ENCODE results near the gene PKD1L1.

The PKD1L1 gene

GRCh38 chr7:47914717-47915615, 33.3 kb downstream of the PKD1L1 start:
- no peak overlapping the region for H3K4me3 Mint-ChIP-seq
- H3K27ac Mint-ChIP-seq, result no peak overlapping the region
- DNase-seq (ENCODE audit: low spot score in 2 of 2) (no peak), ATAC-seq (ENCODE audit: low read depth) (no peak)
- H3K27me3 Mint-ChIP-seq, result peaks cover 13% of the 10 kb centered on the region
- H3K36me3 Mint-ChIP-seq, result peaks cover 7% of the 10 kb centered on the region
- no peaks in the 10 kb centered on the region for H3K4me1 Mint-ChIP-seq
- H3K9me3 Mint-ChIP-seq, result no peaks in the 10 kb centered on the region

- no peak for DNase-seq (ENCODE audit: low spot score in 2 of 2)
- no peaks in the 10 kb centered on the region for H3K9me3 Mint-ChIP-seq
Observed at GRCh38 chr7:47912332-47912731, 35.9 kb downstream of the PKD1L1 start.

GRCh38 chr7:47908720-47909119, 39.5 kb downstream of the PKD1L1 start:
- H3K4me1 Mint-ChIP-seq, result no peaks in the 10 kb centered on the region
- ATAC-seq (ENCODE audit: low read depth) (no peak), DNase-seq (ENCODE audit: low spot score in 2 of 2) (no peak)
- H3K27me3 Mint-ChIP-seq, result peaks cover 9% of the 10 kb centered on the region
- H3K9me3 Mint-ChIP-seq, result no peaks in the 10 kb centered on the region
- H3K4me3 Mint-ChIP-seq, result no peak overlapping the region
- peaks cover 3% of the 10 kb centered on the region for H3K36me3 Mint-ChIP-seq
- H3K27ac Mint-ChIP-seq, result no peak overlapping the region

More at GRCh38 chr7:47912332-47912731, 35.9 kb downstream of the PKD1L1 start:
- H3K27ac Mint-ChIP-seq, result no peak overlapping the region
- no peaks in the 10 kb centered on the region for H3K4me1 Mint-ChIP-seq
- peaks cover 7% of the 10 kb centered on the region for H3K36me3 Mint-ChIP-seq
- H3K27me3 Mint-ChIP-seq, result peaks cover 12% of the 10 kb centered on the region
- no peak for ATAC-seq (ENCODE audit: low read depth)
- no peak overlapping the region for H3K4me3 Mint-ChIP-seq

DNA sequence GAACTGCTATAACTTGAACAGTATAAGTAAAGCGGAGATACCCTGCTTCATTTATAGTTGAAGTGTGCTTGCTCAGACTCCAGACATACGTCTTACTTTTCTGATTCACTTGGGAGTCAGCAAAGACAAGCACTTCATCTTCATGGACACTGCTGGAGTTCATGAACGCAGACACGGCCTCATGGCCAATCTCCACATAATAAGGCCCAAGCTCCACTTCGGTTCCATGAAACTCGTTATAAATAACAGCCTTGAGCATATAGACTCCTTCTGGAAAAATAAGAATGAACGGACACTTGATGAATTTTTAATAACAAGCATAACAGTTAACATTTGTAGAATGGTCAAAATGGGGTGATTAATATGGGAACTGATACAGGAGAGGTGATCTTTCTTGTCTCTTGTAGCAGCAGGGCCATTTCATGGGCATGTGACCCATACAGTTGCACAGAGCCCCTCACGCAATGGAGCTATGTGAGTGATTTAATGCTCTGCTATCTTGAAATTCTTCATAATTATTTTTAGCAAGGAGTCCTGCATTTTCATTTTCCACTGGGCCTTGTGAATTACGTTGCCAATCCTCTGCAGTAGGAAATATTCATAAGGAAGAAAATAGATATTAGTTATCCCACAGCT, 40.2 kb downstream of the PKD1L1 start:
- peaks cover 2% of the 10 kb centered on the region for H3K36me3 Mint-ChIP-seq
- no peaks in the 10 kb centered on the region for H3K4me1 Mint-ChIP-seq
- no peak for ATAC-seq (ENCODE audit: low read depth)
- DNase-seq (ENCODE audit: low spot score in 2 of 2), result no peak
- H3K27ac Mint-ChIP-seq, result no peak overlapping the region
- H3K27me3 Mint-ChIP-seq, result peaks cover 9% of the 10 kb centered on the region
- H3K9me3 Mint-ChIP-seq, result no peaks in the 10 kb centered on the region
- no peak overlapping the region for H3K4me3 Mint-ChIP-seq

- ATAC-seq (ENCODE audit: low read depth) (no peak), DNase-seq (ENCODE audit: low spot score in 2 of 2) (no peak)
- no peak overlapping the region for H3K4me3 Mint-ChIP-seq
- no peaks in the 10 kb centered on the region for H3K9me3 Mint-ChIP-seq
- H3K4me1 Mint-ChIP-seq, result no peaks in the 10 kb centered on the region
- H3K36me3 Mint-ChIP-seq, result peaks cover 2% of the 10 kb centered on the region
- peaks cover 7% of the 10 kb centered on the region for H3K27me3 Mint-ChIP-seq
- H3K27ac Mint-ChIP-seq, result no peak overlapping the region
Observed at GRCh38 chr7:47906883-47907282, 41.4 kb downstream of the PKD1L1 start.

DNA sequence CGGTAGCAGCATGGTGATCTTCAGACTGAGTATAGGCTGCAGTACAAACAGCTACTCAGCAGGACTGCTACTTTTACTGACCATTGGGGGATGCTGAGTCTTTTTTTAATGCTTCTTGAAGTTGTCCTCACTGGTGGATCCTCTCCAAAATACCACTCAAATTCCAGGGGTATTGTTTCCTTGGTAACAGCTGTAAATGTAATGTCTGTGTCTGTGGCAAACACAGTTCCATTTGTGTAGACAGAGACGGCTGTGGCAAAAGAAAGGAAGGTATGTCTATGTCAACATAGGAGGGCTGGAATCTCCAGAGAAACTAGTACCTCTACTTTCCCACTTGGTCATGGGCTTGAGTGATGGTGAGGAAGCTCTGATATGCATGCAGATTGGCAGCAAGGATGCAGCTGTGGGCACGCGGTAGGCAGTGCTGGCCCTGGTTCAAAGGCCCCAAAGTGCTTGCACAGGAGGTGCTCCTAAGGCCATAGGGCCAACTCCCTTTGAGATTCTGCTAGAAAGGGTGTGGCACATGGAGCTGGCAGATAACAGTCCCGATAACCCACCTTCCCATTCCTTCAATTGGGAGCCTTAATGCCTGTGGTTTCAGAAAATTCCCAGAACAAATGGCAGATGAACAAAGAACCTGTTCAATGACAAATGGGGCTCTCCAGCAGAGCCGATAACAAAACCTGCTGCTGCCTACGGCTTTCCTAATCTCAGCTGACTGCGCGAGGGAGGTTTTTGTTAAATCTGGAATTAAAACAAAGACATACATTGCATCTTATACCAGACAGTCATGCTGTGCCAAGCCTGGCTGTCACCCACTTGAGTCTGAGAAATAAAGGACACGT, 43.0 kb downstream of the PKD1L1 start:
- ATAC-seq (ENCODE audit: low read depth) (no peak), DNase-seq (ENCODE audit: low spot score in 2 of 2) (no peak)
- Mint-ChIP-seq H3K27me3 (peaks cover 1% of the 10 kb centered on the region), H3K27ac (no peak overlapping the region), H3K9me3 (no peaks in the 10 kb centered on the region), H3K4me3 (no peak overlapping the region), H3K4me1 (no peaks in the 10 kb centered on the region), H3K36me3 (no peaks in the 10 kb centered on the region)

- H3K4me1 Mint-ChIP-seq, result no peaks in the 10 kb centered on the region
- no peak for ATAC-seq (ENCODE audit: low read depth)
Observed at GRCh38 chr7:47902013-47902412, 46.3 kb downstream of the PKD1L1 start.

GRCh38 chr7:47901542-47901941, 46.7 kb downstream of the PKD1L1 start:
- Mint-ChIP-seq H3K9me3 (no peaks in the 10 kb centered on the region), H3K27me3 (peaks cover 6% of the 10 kb centered on the region), H3K36me3 (no peaks in the 10 kb centered on the region), H3K4me1 (no peaks in the 10 kb centered on the region), H3K4me3 (no peak overlapping the region), H3K27ac (no peak overlapping the region)
- ATAC-seq (ENCODE audit: low read depth) (no peak), DNase-seq (ENCODE audit: low spot score in 2 of 2) (no peak)

More at GRCh38 chr7:47902013-47902412, 46.3 kb downstream of the PKD1L1 start:
- DNase-seq (ENCODE audit: low spot score in 2 of 2), result no peak
- no peaks in the 10 kb centered on the region for H3K9me3 Mint-ChIP-seq
- no peaks in the 10 kb centered on the region for H3K36me3 Mint-ChIP-seq
- H3K27me3 Mint-ChIP-seq, result peaks cover 4% of the 10 kb centered on the region
- H3K4me3 Mint-ChIP-seq, result no peak overlapping the region
- no peak overlapping the region for H3K27ac Mint-ChIP-seq

GRCh38 chr7:47897831-47898230, 50.4 kb downstream of the PKD1L1 start:
- no peaks in the 10 kb centered on the region for H3K4me1 Mint-ChIP-seq
- DNase-seq (ENCODE audit: low spot score in 2 of 2) (no peak), ATAC-seq (ENCODE audit: low read depth) (no peak)
- no peak overlapping the region for H3K27ac Mint-ChIP-seq
- peaks cover 4% of the 10 kb centered on the region for H3K27me3 Mint-ChIP-seq
- no peak overlapping the region for H3K4me3 Mint-ChIP-seq
- no peaks in the 10 kb centered on the region for H3K9me3 Mint-ChIP-seq
- no peaks in the 10 kb centered on the region for H3K36me3 Mint-ChIP-seq

- no peak overlapping the region for H3K27ac Mint-ChIP-seq
Observed at GRCh38 chr7:47896809-47897423, 51.4 kb downstream of the PKD1L1 start.

DNA sequence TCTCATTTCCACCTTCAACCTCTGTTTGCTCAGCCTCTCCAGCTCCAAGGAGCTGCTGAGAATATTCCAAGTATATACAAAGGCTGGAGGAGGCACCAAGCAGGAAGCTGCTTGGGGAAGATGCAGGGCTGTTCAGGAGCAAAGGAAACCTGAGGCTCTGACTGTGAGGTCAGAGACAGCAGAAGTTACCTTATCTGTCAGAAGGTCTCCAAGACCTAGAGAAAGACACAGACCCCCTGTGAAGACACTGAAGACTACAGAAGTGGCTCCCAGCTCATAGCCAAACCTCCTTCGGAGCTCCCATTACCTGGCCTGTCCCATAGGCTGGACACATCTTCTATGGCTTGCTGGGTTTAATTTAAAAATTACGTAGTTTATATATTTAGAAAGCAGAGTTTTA, 53.2 kb downstream of the PKD1L1 start:
- Mint-ChIP-seq H3K4me3 (no peak overlapping the region), H3K27me3 (peaks cover 12% of the 10 kb centered on the region), H3K27ac (no peak overlapping the region), H3K9me3 (no peaks in the 10 kb centered on the region), H3K36me3 (no peaks in the 10 kb centered on the region), H3K4me1 (no peaks in the 10 kb centered on the region)
- DNase-seq (ENCODE audit: low spot score in 2 of 2), result no peak
- ATAC-seq (ENCODE audit: low read depth), result no peak

More at GRCh38 chr7:47896809-47897423, 51.4 kb downstream of the PKD1L1 start:
- Mint-ChIP-seq H3K27me3 (peaks cover 8% of the 10 kb centered on the region), H3K36me3 (no peaks in the 10 kb centered on the region), H3K4me3 (no peak overlapping the region), H3K9me3 (no peaks in the 10 kb centered on the region), H3K4me1 (no peaks in the 10 kb centered on the region)
- no peak for DNase-seq (ENCODE audit: low spot score in 2 of 2)
- ATAC-seq (ENCODE audit: low read depth), result no peak

DNA sequence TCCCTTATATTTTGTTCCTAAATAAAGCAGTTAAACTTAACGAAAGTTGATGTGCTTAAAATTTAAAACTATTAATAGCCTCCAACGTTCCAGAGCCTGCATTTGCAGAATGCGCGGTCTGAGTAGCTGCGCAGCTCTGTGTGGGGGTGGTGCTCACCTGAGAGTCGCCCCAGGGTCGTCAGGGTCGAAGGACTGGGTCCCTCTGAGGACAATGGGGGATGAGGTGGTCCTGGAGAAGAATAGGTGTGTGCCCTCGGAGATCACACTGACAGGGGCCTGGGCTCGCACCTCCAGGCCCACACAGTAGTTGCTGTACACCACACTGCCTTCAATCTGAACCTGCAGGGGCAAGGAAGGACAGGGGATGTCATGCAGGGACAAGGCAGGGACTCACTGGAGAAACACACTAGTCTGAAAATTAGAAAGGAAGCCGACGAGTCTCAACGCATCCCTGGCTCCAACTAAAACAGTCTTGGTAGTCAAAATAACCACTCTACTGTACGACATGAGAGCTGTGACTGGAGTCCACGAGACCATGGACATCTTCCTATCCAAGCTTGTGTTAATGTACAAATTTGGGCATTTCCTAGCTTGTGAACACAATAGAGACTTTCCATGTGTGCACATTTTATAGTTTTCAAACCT, 54.4 kb downstream of the PKD1L1 start:
- DNase-seq (ENCODE audit: low spot score in 2 of 2) (no peak), ATAC-seq (ENCODE audit: low read depth) (no peak)
- Mint-ChIP-seq H3K27ac (no peak overlapping the region), H3K4me3 (no peak overlapping the region), H3K27me3 (peaks cover 12% of the 10 kb centered on the region), H3K9me3 (no peaks in the 10 kb centered on the region), H3K4me1 (no peaks in the 10 kb centered on the region), H3K36me3 (no peaks in the 10 kb centered on the region)

GRCh38 chr7:47893238-47893637, 55.0 kb downstream of the PKD1L1 start:
- H3K4me1 Mint-ChIP-seq, result no peaks in the 10 kb centered on the region
- H3K4me3 Mint-ChIP-seq, result no peak overlapping the region
- no peak overlapping the region for H3K27ac Mint-ChIP-seq
- no peaks in the 10 kb centered on the region for H3K36me3 Mint-ChIP-seq
- DNase-seq (ENCODE audit: low spot score in 2 of 2), result no peak
- peaks cover 12% of the 10 kb centered on the region for H3K27me3 Mint-ChIP-seq
- ATAC-seq (ENCODE audit: low read depth), result no peak
- no peaks in the 10 kb centered on the region for H3K9me3 Mint-ChIP-seq
